GM18519 (cell line): ENCODE results near the gene DEFB121.
"Not testable (repeated sequence)": the region's sequence is repeated elsewhere in the genome, so short reads cannot be mapped to it uniquely, and the experiment has no call there.

Experiments used
- ATAC-seq: cut with Tn5 transposase; IDR thresholded peaks from one replicate; pipeline ENCODE4 v1.9.1; 2021; ENCODE audit warnings: mild to moderate bottlenecking, moderate library complexity; ENCODE audit not compliant: unreplicated experiment, low FRiP score

Gene DEFB121

GRCh38 chr20:31364272-31364671 lies 41.7 kb downstream of the DEFB121 start:
- ATAC-seq, result not testable (repeated sequence)

DNA sequence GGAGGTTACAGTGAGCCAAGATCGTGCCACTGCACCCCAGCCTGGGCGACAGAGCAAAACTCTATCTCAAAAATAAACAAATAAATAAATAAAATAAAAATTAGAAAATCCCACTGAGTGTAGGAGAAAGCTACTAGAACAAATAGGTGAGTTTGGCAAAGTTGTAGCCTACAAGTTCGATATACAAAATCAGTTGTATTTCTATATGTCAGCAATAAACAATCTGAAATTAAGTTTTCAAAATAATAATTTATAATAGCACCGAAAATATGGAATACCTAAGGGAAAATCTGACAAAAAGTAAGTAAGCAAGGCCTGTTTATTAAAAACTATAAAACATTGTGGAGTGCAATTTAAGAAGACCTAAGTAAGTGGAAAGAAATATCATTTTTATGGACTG lies 42.7 kb downstream of the DEFB121 start:
- no peak for ATAC-seq

- ATAC-seq, result no peak
These were observed 50.0 kb downstream of the DEFB121 start for GRCh38 chr20:31355981-31356380.
